ENCODE data around the gene TBC1D21.

The TBC1D21 gene

DNA sequence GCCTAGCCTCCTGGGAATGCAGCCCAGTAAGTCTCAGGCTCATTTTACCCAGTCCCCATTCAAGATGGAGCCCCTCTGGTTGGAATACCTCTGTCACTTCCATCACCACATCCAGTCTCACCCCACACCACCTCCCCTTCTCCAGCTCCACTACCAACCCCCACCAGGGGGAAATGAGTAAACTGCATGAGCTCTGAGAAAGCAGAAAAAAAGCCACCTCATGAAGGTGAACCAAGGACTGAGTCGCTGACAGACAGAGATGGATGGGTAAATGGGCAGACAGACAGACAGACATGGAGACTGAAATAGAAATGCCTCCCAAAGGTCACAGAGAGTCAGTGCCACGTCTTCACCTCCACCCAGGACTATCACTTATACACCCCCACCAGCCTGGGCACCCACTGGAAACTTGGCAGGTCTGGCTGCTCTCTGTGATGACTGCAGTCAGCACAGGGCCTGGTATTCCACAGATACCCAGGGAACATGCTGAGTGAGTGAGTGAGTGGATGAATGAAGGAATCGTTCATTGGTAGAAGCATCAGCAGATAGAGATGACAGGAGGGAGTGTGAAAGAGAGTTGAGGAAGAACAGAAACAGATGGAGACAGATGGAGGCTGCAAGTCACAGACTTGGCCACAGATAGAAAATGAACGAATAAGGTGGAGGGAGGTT, 48.0 kb downstream of the TBC1D21 start:
- no peaks in the 10 kb centered on the region for H3K79me2 ChIP-seq (ENCODE audit: insufficient read depth, low read length)
- no peaks in the 10 kb centered on the region for H3K4me1 ChIP-seq (ENCODE audit: insufficient read depth, low read length, severe bottlenecking)
- no peak overlapping the region for H3K9ac ChIP-seq (ENCODE audit: low read length)
- H3K27me3 ChIP-seq (ENCODE audit: insufficient read depth, low read length), result 0 out of 2 replicates have a peak, but pooled peaks cover 3% of the 10 kb centered on the region
- H3K27ac ChIP-seq (ENCODE audit: low read depth, low read length, poor library complexity, severe bottlenecking), result no peak overlapping the region
- no peaks in the 10 kb centered on the region for H3K9me3 ChIP-seq (ENCODE audit: low read length)
- H3F3A ChIP-seq (ENCODE audit: insufficient read depth, low read length), result no peaks in the 10 kb centered on the region
- H3K9me2 ChIP-seq (ENCODE audit: low read depth, low read length), result no peaks in the 10 kb centered on the region
- no peaks in the 10 kb centered on the region for H3K36me3 ChIP-seq (ENCODE audit: insufficient read depth, low read length)
- no peak overlapping the region for H2AFZ ChIP-seq (ENCODE audit: low read length)
- H3K4me2 ChIP-seq (ENCODE audit: low read length), result no peak overlapping the region
- H3K4me3 ChIP-seq (ENCODE audit: low read depth, low read length, poor library complexity, severe bottlenecking), result no peak overlapping the region
- TF ChIP-seq EZH2 (IDR thresholded peaks at IDR 0.05; ENCODE audit: borderline replicate concordance, low read length), result no peak
- TF ChIP-seq CTCF (IDR thresholded peaks at IDR 0.05; ENCODE audit: low read length), result no peak
- H4K20me1 ChIP-seq (ENCODE audit: insufficient read depth, low read length), result no peaks in the 10 kb centered on the region

DNA sequence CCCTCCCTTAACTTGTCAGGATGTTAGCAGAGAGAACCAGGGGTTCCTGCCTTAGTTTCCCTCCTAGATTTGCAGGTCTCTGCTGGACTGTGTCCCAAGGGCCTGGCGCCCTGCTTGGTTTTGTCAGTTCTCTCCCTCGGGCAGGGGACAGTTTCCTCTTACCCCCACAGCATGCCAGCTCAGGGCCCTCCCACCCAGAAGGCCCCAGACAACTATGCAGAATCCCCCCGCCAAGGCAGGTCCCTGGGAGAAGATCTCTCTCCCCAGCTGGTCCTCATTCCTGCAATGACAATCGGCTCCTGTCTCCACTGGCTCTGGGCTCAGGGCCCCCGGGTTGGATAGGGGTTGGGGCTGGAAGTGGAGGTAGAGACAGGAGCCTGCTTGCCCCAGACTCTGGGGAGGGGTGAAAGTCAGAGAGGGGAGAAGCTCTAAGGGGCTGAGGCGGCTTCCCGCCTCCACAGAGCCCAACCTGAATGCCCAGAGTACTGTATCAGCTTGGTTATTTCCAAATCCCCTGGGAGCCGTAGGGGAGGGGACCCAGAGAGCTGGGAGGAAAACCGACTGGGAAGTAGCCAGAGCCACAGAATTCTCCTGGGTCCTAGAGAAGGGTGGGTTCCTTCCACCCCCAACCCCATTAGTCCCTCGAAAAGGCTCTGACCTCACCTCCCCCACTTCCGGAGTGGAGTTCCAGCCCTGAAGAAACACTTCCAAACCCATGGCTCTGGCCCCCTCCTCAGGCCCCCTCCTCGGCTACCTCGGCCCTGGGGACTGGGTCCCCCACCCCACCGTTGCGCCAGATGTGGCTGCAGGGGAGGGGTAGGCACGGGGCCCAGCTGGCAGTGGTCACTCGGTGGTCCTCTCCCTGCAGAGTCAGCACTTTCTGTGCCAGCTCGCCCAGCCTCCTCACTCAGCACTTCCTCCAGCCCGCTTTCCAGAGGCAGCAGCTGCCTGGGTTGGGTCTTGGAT, 49.1 kb downstream of the TBC1D21 start:
- Histone ChIP-seq H3F3A (ENCODE audit: insufficient read depth, low read length) (no peaks in the 10 kb centered on the region), H4K20me1 (ENCODE audit: insufficient read depth, low read length) (no peaks in the 10 kb centered on the region), H3K27ac (ENCODE audit: low read depth, low read length, poor library complexity, severe bottlenecking) (no peak overlapping the region), H3K4me2 (ENCODE audit: low read length) (no peak overlapping the region), H3K4me1 (ENCODE audit: insufficient read depth, low read length, severe bottlenecking) (no peaks in the 10 kb centered on the region), H3K4me3 (ENCODE audit: low read depth, low read length, poor library complexity, severe bottlenecking) (no peak overlapping the region), H3K9me2 (ENCODE audit: low read depth, low read length) (no peaks in the 10 kb centered on the region), H3K9me3 (ENCODE audit: low read length) (no peaks in the 10 kb centered on the region), H3K79me2 (ENCODE audit: insufficient read depth, low read length) (no peaks in the 10 kb centered on the region), H2AFZ (ENCODE audit: low read length) (no peak overlapping the region), H3K9ac (ENCODE audit: low read length) (no peak overlapping the region), H3K36me3 (ENCODE audit: insufficient read depth, low read length) (no peaks in the 10 kb centered on the region), H3K27me3 (ENCODE audit: insufficient read depth, low read length) (0 out of 2 replicates have a peak, but pooled peaks cover 3% of the 10 kb centered on the region)
- TF ChIP-seq EZH2 (IDR thresholded peaks at IDR 0.05; ENCODE audit: borderline replicate concordance, low read length), result no peak
- no peak for TF ChIP-seq CTCF (IDR thresholded peaks at IDR 0.05; ENCODE audit: low read length)

GRCh38 chr15:73923156-73923487, 49.8 kb downstream of the TBC1D21 start:
- no peaks in the 10 kb centered on the region for H3K9me2 ChIP-seq (ENCODE audit: low read depth, low read length)
- no peak overlapping the region for H2AFZ ChIP-seq (ENCODE audit: low read length)
- 0 out of 2 replicates have a peak, but pooled peaks cover 3% of the 10 kb centered on the region for H3K27me3 ChIP-seq (ENCODE audit: insufficient read depth, low read length)
- no peaks in the 10 kb centered on the region for H3K79me2 ChIP-seq (ENCODE audit: insufficient read depth, low read length)
- H3K36me3 ChIP-seq (ENCODE audit: insufficient read depth, low read length), result no peaks in the 10 kb centered on the region
- TF ChIP-seq EZH2 (IDR thresholded peaks at IDR 0.05; ENCODE audit: borderline replicate concordance, low read length) (no peak), CTCF (IDR thresholded peaks at IDR 0.05; ENCODE audit: low read length) (no peak)
- H3K9ac ChIP-seq (ENCODE audit: low read length), result no peak overlapping the region
- no peak overlapping the region for H3K4me3 ChIP-seq (ENCODE audit: low read depth, low read length, poor library complexity, severe bottlenecking)
- H3K4me2 ChIP-seq (ENCODE audit: low read length), result no peak overlapping the region
- H4K20me1 ChIP-seq (ENCODE audit: insufficient read depth, low read length), result no peaks in the 10 kb centered on the region
- H3F3A ChIP-seq (ENCODE audit: insufficient read depth, low read length), result no peaks in the 10 kb centered on the region
- H3K9me3 ChIP-seq (ENCODE audit: low read length), result no peaks in the 10 kb centered on the region
- H3K4me1 ChIP-seq (ENCODE audit: insufficient read depth, low read length, severe bottlenecking), result no peaks in the 10 kb centered on the region
- no peak overlapping the region for H3K27ac ChIP-seq (ENCODE audit: low read depth, low read length, poor library complexity, severe bottlenecking)

All from OCI-LY1 (cell line).